NCI-H510A treated with DMSO at 0.1 percent for 48 hours (cell line): ENCODE results near the gene MSH3.
"Not testable (repeated sequence)": the region's sequence is repeated elsewhere in the genome, so short reads cannot be mapped to it uniquely, and the experiment has no call there.

Experiments used
- DNase-seq: peaks from one replicate; lab custom pipeline; 2025; lab: John Stamatoyannopoulos, UW

Gene MSH3

DNA sequence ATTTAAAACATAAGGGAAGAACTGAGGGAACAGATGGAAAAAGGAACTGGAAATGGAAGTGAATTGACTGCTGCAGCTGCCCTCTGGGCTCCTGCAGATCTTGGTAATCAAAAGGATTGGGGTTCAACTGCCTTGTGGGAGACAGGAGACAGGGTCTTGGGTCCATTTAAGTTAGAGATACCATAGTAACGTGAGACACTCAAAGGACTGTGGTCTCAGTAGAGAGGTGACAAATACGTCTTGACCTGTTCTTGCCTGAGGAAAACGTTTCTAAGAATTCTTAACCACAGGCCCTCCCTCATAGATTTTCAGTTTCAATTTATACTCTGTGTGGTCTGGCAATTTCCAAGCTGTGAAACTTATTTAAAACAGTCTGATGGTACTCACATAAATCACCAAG lies 101.2 kb downstream of the MSH3 start:
- no peak for DNase-seq

DNA sequence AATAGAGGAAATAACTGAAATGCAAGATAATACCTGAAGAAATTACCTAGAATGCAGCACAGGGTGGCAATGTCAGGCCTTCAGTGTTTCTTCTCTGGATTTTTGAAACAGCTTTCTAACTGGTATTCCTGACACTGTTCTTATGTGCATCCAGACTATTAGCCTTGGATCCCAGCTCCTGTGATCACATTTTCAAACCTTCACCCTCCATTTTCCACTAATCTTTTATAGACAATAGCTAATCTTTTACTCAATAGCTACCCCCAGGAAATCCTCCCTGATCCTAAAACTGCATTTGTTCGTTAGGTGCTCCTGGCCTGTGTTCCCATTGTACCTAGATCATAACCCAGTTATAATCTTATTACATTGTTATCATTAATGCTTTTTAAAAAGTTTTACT lies 101.8 kb downstream of the MSH3 start:
- no peak for DNase-seq

DNA sequence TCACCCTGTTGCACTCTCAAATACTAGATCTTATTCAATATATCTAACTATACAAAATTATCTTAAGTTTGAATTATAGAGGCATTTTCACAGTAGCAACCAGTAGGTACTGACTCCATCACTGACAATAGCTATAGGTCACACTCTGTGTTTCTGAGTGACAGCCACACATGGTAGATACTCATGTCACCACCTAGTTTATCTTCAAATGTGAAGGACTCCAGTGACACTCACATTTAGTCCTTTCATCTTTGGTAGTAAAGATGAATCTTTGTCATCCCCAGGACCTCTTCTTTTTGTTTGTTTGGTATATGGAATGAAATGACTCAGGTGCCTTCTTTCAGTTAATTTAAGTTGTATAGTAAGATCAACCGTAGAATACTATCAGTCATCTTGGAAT lies 102.8 kb downstream of the MSH3 start:
- no peak for DNase-seq

DNA sequence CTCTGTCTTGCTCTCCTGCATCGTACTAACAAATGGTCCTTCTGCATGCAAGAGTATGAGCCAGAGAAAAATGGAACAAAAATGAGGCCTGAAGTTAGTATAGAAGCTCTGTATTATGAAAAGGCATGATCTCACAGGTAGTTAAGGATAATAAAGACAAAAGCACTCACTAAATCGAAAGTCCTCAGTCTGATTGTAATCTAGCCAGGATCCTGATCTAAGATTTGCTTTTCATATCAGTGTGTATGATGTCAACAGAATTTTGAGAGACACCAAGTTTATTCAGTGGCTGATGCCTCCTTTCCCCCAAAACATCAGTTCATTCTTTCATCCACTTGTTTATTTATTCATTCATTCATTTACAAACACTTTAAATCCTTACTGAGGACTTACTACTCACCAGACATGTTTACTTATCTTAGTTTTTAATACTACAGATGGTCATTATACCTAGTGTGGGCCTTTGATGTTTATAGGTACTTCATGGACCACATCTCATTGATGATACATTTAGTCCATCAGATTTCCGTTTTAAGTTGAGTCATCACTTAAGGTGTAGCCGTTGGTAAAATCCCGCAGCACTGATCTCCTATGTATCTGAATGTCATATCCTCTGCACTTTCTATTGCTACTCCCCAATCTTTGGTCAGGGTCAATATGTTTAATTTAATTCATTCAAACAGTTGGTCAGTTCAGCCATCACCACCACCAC lies 105.6 kb downstream of the MSH3 start:
- no peak for DNase-seq

DNA sequence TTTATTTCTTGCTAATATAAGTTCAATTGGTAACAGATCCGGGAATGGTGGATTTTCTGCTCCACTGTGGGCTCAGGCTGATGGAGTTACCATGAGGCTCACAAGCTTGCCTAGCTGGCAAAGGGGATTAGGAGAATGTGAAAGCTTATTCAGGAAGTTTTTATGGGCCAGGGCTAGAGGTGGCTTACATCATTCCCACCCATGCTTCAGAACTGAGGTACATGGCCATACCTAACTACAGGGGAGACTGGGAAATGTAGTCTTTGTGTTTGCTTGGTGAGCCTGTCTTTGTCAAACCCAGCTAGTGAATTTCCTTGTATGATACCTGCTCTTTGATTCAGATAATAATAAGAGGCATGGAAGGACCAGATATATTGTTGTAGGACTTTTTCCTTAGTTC lies 106.2 kb downstream of the MSH3 start:
- no peak for DNase-seq

DNA sequence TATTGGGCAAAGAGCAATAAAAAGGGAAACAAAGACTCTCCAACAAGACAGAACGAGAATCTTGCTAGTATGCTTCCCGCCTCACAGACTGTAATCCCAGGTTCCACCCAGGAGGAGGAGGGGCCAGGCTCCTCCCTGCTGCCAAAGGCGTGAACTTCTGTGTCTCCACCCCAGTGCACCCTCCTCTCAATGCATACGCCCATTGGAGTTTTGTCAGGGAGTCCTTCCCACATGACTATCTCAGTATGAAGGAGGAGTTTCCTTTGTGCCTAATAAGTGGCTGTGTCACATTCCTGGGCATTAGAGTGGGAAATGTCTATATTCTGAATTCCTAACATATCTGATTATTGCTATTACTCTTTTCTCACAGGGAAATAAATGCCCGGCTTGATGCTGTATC lies 106.7 kb downstream of the MSH3 start:
- no peak for DNase-seq

DNA sequence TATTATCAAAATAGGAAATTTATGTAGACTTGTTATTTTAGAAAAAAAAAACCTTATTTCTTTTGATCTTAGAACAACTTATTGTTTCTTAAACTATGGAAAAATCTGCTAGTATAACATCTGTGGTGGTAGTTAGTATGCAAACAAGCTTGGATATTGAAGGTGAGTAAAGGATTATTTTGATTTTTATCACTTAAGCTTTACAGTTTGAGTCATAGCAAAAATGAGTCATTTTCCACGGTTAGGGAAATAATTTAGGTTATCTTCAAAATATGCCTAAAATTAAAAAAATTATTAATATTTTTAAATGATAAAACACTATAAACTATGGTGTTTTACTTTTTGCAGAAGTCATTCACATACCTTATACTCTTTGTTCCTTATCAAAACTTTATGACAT lies 107.5 kb downstream of the MSH3 start:
- DNase-seq = no peak

DNA sequence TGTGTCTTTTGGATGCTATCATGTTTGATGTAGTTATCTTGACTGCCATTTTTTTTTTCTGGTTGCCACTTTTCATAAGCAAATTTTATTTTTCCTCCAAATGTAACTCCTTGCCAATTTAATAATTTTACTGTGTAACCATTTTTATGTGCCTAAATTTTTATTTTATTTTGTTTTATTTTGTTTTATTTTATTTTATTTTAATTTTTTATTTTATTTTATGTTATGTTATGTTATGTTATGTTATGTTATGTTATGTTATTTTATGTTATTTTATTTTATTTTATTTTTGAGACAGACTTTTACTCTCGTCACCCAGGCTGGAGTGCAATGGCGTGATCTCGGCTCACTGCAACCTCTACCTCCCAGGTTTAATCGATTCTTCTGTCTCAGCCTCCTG lies 108.1 kb downstream of the MSH3 start:
- no peak for DNase-seq

DNA sequence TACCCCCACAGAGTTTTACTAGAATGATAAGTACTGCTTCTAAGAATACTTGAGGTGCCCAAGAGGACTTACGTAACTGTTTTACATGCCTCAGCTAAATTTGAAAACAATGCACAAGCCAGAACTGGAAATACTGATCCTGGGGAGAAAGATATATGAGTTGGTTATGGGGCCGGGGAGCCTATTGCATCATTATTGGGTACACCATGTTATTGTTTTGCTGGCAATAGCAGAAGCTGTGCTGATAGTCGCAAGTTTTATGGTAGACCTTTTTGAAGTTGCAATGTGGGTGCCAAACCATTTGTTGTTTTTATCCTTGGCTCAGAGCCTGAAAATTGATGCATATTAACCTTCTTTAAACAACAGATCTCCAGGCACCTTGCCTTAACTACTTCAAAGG lies 108.8 kb downstream of the MSH3 start:
- no peak for DNase-seq

DNA sequence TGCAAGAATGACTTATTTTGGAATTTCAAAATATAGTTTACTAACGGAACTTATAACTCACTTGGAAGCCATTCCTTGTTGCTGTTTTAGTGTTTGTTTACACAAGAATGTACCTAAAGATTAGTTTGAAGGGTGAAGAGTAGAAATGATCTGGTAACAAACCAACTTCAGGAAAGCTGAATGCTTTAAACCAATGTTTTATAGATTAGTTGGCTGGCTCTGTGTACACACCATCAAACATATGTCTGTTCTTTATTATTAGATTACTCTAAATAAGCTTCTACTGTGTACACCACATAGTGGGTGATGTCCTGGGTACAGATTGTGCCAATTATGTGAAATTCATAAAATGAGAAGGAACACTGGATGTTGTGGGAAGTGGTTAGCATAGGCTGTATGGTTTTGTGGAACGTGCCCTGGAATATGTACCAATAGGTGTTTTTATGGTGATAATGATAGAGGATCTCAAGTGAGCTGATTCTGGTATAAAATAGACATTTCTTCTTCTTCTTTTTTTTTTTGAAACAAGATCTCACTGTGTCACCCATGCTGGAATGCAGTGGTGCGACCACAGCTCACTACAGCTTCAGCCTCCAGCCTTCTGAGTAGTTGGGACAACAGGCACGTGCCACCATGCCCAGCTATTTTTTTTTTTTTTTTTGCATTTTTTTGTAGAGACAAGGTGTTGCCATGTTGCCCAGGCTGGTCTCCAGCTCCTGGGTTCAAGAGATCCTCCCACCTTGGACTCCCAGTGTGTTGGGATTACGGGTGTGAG lies 109.6 kb downstream of the MSH3 start:
- DNase-seq = no peak

DNA sequence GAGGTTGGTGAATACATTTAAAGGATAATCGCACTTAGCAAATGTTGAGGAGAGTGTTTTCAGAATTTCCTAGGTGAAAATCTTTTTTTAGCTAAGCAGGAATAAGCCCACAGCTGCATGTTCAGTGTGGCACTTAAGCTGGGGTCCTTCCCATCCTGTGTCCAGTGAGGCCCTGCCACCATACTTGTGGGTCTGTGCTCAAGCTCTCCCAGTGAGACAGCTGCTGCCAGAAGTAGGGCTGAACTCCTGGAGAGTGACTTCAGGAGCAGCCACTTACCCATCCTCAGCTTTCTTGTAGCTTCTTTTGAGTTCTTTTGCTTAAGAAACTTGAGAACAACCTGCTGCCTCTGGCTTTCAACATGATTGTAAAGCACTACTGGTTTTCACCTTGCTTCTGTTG lies 110.3 kb downstream of the MSH3 start:
- DNase-seq = no peak

DNA sequence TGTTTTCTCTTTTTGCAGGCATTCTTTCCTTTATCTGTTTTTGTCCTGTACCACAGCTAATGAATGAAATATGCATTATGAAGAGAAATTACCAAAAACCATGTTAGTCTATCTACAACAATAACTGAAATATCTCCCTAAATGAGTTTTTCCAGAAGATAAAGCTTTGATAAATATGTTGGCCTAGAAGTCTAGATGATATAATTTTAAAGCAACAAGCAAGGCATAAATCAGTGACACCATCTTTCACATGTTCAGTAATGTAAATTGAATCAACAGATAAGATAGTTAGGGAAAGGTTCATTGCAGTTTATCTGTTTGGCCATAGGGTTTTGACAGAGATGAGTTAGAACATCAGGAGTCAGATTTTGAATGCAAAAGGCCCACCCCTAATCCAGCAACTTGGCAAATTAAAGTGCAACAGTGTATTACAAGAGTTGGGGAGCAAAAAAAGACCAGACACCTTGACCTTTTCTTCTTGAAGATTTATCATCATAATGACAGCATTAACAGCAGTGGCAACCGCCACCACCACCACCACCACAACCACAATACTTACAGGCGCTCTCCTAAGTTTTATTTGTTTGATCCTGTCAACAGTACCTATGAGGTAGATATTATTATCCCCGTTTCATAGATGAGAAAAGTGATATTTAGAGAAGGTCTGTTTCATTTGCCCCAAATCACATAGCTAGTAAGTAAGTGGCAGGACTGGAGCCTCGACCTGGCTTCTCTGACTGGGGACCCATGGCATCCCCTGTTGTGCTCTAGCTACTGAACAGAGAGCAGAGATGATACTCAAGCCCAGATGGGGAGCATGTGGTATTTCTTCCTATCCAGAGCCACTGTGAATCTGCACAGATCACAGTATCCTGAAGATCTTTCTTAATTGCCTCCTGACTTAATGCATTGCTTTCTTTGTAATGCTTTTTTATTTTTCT lies 123.2 kb downstream of the MSH3 start:
- DNase-seq = no peak

DNA sequence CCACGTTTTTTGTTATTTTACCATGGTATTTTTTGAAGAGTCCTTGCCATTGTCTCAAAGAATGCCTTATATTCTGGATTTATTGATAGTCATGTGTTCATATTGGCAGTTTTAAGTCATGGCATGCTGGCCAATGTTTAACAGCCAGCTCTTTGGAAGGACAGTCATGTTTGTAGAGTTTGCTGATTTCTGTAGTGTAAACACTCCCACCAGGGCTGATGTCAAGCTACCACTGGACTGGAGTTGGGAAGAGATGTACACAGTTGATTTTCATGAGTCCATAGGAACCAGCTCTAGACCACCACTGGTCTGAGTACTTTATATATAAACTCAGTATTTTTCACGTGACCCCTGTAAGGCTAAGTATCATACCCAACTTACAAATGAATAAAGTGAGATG lies 125.6 kb downstream of the MSH3 start:
- DNase-seq = no peak

DNA sequence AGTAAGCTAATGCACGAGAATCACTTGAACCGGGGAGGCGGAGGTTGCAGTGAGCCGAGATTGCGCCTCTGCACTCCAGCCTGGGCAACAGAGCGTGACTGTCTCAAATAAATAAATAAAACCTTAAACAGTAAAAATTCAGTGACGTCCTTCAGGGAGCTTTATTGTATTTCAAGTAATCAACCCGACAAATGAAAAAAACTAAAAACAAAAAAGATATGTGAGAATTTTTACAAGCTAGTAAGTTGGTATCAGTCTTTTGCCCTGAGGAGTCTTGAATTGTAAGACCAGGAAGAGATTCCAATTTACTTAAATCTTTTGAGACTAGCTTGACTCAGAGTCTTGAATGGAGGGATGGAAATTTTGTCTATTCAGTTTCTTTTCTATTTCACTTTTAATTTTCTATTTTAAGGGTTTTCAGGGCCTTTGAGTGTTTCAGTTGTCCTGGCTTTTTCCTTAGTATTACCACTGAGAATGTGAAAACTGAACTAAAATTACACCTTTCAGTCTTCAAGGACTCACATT lies 126.4 kb downstream of the MSH3 start:
- DNase-seq = no peak

DNA sequence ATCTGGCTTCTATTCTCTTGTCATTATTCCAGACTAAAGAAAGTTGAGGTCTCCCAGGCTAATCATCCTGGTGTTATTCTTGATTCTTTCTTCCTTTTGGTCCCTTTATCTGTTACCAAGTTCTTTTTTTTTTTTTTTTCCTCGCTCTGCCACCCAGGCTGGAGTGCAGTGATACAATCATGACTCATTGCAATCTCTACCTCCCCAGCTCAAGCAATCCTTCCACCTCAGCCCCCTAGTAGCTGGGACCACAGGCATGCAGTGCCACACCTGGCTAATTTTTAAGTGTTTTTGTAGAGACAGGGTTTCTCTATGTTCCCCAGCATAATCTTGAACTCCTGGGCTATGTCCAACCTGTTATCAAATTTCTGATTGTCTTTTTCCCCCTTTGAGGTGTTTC lies 126.9 kb downstream of the MSH3 start:
- DNase-seq = no peak

DNA sequence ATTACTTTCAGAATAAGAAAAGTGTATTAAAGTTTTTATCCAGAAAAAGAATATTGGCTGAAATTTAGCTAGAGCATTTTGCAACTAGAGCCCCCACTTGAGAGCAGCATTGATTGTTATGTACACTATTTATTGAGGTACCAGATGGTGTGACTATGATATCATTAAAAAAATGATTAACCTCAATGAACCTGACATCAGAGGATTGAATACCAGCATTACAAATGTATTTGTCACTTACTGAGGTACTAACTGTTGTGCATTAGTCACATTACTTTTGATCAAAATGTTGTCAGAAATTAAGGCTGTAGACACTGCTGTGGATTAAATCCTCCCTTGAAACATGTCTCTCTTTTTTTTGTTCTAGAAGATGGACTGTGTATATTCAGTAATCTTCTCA lies 128.2 kb downstream of the MSH3 start:
- DNase-seq = no peak

DNA sequence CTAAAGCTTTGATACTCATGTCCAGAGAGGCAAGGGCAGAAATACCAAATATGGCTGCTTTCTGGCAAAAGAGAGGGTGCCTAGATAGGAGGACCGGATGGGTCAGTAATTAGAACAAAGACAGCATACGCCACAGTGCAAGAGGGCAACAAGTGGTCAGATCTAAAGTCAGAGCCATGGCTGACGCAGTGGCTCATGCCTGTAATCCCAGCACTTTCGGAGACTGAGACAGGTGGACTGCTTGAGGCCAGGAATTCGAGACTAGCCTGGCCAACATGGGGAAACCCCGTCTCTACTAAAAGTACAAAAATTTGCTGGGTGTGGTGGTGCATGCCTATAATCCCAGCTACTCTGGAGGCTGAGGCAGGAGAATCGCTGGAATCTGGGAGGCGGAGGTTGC lies 129.3 kb downstream of the MSH3 start:
- not testable (repeated sequence) for DNase-seq

DNA sequence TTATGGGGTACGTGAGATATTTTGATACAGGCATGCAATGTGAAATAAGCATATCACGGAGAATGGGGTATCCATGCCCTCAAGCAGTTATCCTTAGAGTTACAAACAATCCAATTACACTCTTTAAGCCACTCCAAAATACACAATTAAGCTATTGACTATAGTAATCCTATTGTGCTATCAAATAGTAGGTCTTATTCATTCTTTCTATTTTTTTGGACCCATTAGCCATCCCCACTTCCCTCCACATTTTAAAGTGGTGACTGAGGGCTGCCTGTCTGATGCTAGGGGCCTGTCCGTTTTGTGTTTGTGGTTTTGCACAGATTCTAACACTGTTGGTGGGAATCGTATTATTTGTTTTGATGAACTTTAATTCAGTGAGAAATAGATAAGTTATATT lies 130.0 kb downstream of the MSH3 start:
- DNase-seq = no peak

DNA sequence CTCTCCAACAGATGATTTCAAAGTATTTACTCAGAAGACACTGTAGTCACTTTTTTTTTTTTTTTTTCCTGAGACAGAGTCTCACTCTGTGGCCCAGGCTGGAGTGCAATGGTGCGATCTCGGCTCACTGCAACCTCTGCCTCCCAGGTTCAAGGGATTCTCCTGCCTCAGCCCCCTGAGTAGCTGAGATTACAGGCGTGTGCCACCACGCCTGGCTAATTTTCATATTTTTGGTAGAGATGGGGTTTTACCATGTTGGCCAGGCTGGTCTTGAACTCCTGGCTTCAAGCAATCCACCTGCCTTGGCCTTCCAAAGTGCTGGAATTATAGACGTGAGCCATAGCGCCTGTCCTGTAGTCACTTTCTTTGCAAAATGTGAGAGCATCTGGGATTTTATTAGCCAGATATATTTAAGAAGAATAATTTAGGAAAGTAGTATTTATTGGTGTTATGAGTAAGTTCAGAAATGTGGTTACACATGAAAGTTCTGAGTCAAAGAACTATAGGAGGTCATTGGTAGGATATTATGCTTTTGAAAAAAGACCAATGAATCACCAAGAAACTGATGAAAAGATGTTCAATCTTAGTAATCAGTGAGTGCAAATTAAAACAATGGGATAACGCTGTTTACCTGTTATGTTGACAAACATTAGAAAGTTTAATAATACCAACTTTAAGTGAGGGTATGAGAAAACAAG lies 135.0 kb downstream of the MSH3 start:
- DNase-seq = not testable (repeated sequence)

DNA sequence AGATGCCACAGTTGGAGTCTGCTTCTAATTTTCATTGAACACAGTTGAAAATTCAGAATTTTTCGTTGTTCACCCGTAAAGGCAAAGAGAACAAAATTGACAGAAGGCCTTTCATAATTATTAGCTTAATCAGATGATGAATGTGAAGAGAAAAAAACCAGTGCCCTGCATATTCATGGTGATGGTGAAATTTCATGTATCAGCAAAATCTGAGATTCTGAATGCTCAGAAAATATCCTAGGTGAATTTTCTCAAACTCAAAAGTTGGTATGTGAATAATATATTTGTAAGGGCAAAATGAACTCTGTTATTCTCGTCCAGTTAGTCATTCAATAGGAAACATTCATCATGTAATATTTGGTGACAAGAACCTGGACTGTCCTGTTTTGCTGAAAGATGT lies 136.2 kb downstream of the MSH3 start:
- no peak for DNase-seq

DNA sequence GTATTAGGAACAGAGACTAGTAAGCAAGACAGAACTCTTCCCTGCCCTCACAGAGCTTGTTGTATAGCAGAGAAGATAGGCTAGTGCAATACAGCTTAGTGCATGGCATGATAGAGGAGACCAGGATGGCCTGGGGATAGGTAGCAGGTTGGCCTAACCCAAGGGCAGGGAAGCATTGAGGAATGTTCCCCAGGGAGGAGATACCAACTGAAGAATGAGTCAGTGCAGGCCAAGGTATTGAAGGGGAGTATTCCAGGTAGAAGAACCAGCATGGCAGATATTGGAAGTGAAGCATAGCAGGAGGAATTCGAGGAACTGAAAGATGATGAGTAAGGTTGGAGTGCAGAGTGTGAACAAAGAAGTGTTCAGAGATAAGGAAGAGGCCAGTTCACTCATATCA lies 138.9 kb downstream of the MSH3 start:
- no peak for DNase-seq

DNA sequence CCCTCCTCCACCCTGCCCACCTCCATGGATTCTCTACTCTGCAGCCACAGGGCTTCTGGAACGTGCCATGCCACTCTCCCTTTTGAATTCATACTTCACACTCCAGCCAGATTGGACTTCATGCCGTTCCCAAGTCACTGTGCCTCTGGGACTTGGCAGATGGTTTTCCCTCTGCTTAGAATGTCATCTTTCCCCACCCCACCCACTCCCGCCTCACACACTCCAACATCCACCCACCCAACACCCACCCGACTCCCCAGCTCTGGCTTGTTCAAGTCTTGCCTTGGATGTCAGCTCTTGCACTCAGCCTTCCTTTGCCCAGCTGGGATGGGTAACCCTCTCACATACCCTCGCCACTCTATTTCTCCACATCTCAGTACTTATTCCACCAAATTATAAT lies 142.4 kb downstream of the MSH3 start:
- DNase-seq = no peak
